ENCODE data around the gene NBPF14.
"Not testable (repeated sequence)": the region's sequence is repeated elsewhere in the genome, so short reads cannot be mapped to it uniquely, and the experiment has no call there.

- TF ChIP-seq POLR2AphosphoS5, POLR2A (IDR thresholded peaks at IDR 0.05; ENCODE audit: low read depth, low read length): not testable (repeated sequence)
Observed at GRCh38 chr1:148595360-148595759, 451 bp downstream of the NBPF14 start.
